Measurements from ENCODE around the gene MAPKBP1. TPM values are rescaled to one million over a fixed set of nuclear protein-coding genes. Genes with fewer than 3 reads are reported as not detected.

The MAPKBP1 gene
- total and polyA plus RNA-seq, 9 of the 15 experiments (the other 6 are each of a cell fraction or from before 2014, with no cell fraction given) = 0.15 to 9.5 (median 4.5) TPM

- no peak overlapping the region for H3K4me2 ChIP-seq (ENCODE audit: insufficient read depth, low read length)
- H3K4me3 ChIP-seq = no peak overlapping the region
- ATAC-seq (no peak), FAIRE-seq (no peak), DNase-seq (ENCODE audit: extremely low read depth in 1 of 4, low spot score in 3 of 4) (no peak)
- H3K79me2 ChIP-seq (ENCODE audit: control insufficient read depth, insufficient read depth, low read length) = no peaks in the 10 kb centered on the region
- intact Hi-C loops (cut with micrococcal nuclease) = no loop called here
- ChIA-PET CTCF (ENCODE audit: low intra/inter-chr PET ratio) (no interaction called here), POLR2A (interaction anchor here (0.6 kb wide), 1 partner anchor 32 kb away, joined by 3 read pairs; no protein-coding TSS in a partner anchor)
- no peaks in the 10 kb centered on the region for H3K36me3 ChIP-seq (ENCODE audit: control insufficient read depth, insufficient read depth, low read length)
- 0% methylated on average over 8 of the region's 9 CpGs for WGBS (ENCODE audit: insufficient coverage, low coverage, missing lambda C conversion rate)
- in situ Hi-C loops (cut with MboI) = no loop called here
- no TSS peak for BruUV-seq (replicated peaks)
- H3K9me3 ChIP-seq (replicated peaks; ENCODE audit: control insufficient read depth, insufficient read depth, low read depth, low read length) = no peaks in the 10 kb centered on the region
- peaks cover 0 to 35% of the 10 kb centered on the region in 2 experiments; a peak in 3 of 5 replicates for H3K4me1 ChIP-seq (replicated peaks in 1 of 2; ENCODE audit: control insufficient read depth in 2 of 2, insufficient read depth in 2 of 2, low read length in 2 of 2)
- no peak overlapping the region for H3K27ac ChIP-seq (ENCODE audit: extremely low read depth, low read depth, low read length)
- peaks cover 36% of the 10 kb centered on the region for H4K20me1 ChIP-seq (replicated peaks; ENCODE audit: control insufficient read depth, insufficient read depth, low read length)
- H3K9me1 ChIP-seq (ENCODE audit: control insufficient read depth, insufficient read depth, low read length) = no peaks in the 10 kb centered on the region
- H2AFZ ChIP-seq (ENCODE audit: low read depth, low read length) = no peak overlapping the region
- peaks cover 77 to 97% of the 10 kb centered on the region in 2 experiments; a peak in 4 of 5 replicates for H3K27me3 ChIP-seq (ENCODE audit: control insufficient read depth in 2 of 2, insufficient read depth in 2 of 2, low read length in 2 of 2)
- H3K9ac ChIP-seq (ENCODE audit: insufficient read depth in 1 of 2, low read depth in 2 of 2, low read length in 2 of 2) = peak overlapping the region in 1 of 2 experiments; percentile 26; a peak in 1 of 4 replicates
- TF ChIP-seq ZNF318 (IDR thresholded peaks at IDR 0.05; ENCODE audit: borderline replicate concordance in 1 of 2, low read depth in 1 of 2) (no peak), FOXO4 (CRISPR knock-in tag; IDR thresholded peaks at IDR 0.05) (no peak), PCBP1 (IDR thresholded peaks at IDR 0.05; ENCODE audit: low read depth, low read length, poor library complexity, severe bottlenecking) (no peak), NEUROD1 (IDR thresholded peaks at IDR 0.05; ENCODE audit: borderline replicate concordance, low read depth, low read length, partially characterized antibody) (no peak), RAD51 (IDR thresholded peaks at IDR 0.05; ENCODE audit: borderline replicate concordance, low read depth) (no peak), NR1H2 (CRISPR knock-in tag; IDR thresholded peaks at IDR 0.05) (no peak), NONO (IDR thresholded peaks at IDR 0.05; ENCODE audit: low read depth in 2 of 2, low read length in 1 of 2) (no peak), MAZ (CRISPR knock-in tag; conservative IDR thresholded peaks at IDR 0.05 in 1 of 2, IDR thresholded peaks at IDR 0.05 in 1 of 2) (no peak), ZNF143 (CRISPR knock-in tag; IDR thresholded peaks at IDR 0.05) (no peak), FOXA1 (IDR thresholded peaks at IDR 0.05; ENCODE audit: borderline replicate concordance) (no peak), MTA1 (IDR thresholded peaks at IDR 0.05; ENCODE audit: borderline replicate concordance) (no peak), POLR2AphosphoS5 (IDR thresholded peaks at IDR 0.05; ENCODE audit: control insufficient read depth, insufficient read depth, low read depth, low read length) (no peak)
These were observed 98.0 kb downstream of the MAPKBP1 start for GRCh38 chr15:41872166-41872747.

Data from K562 (cell line).